Neuronal stem cell (in vitro differentiated cells): Measurements from ENCODE around the gene CENPP.
A peak's percentile ranks its signal among the peaks of the same experiment; 100 is the strongest.

Experiments
- DNase-seq: peaks from one replicate; pipeline ENCODE4 v3.0.0-alpha.2; 2013; ENCODE audit warnings: low spot score
- H2AFZ ChIP-seq: one replicate; pipeline ENCODE4 v1.6.1; 2013; ENCODE audit warnings: mild to moderate bottlenecking, low read length, inconsistent platforms
- H2AK5ac ChIP-seq: 2 replicates; pipeline ENCODE4 v1.6.1; 2013; ENCODE audit warnings: low read depth, mild to moderate bottlenecking, inconsistent platforms, low read length, moderate library complexity, mixed read lengths
- H2BK120ac ChIP-seq: 2 replicates; pipeline ENCODE4 v1.6.1; 2013; ENCODE audit warnings: low read depth, mild to moderate bottlenecking, inconsistent platforms, low read length, moderate library complexity, mixed read lengths
- H2BK12ac ChIP-seq: one replicate; pipeline ENCODE4 v1.6.1; 2013; ENCODE audit warnings: low read length, inconsistent platforms
- H2BK15ac ChIP-seq: 2 replicates; pipeline ENCODE4 v1.6.1; 2013; ENCODE audit warnings: mild to moderate bottlenecking, low read length, inconsistent platforms, mixed read lengths
- H2BK5ac ChIP-seq: one replicate; pipeline ENCODE4 v1.6.1; 2013; ENCODE audit warnings: inconsistent platforms, mild to moderate bottlenecking, low read length, moderate library complexity
- H3K14ac ChIP-seq: one replicate; pipeline ENCODE4 v1.6.1; 2013; ENCODE audit warnings: low read length, inconsistent platforms
- H3K18ac ChIP-seq: 2 replicates; pipeline ENCODE4 v1.6.1; 2013; ENCODE audit warnings: low read length, inconsistent platforms
- H3K23ac ChIP-seq: 2 replicates; pipeline ENCODE4 v1.6.1; 2013; ENCODE audit warnings: low read depth, mild to moderate bottlenecking, mixed read lengths, low read length, inconsistent platforms; ENCODE audit not compliant: poor library complexity
- H3K27ac ChIP-seq: replicated peaks from 3 replicates; pipeline ENCODE4 v1.5.1; 2013; ENCODE audit warnings: low read length, inconsistent platforms
- H3K27me3 ChIP-seq, 3 experiments: 2 replicates each; pipeline ENCODE4 v1.6.1; 2013; ENCODE audit warnings: low read length in 3 of 3, mild to moderate bottlenecking in 2 of 3, inconsistent platforms in 1 of 3, low read depth in 1 of 3, mixed read lengths in 1 of 3, moderate library complexity in 1 of 3; ENCODE audit not compliant: control insufficient read depth in 3 of 3, insufficient read depth in 3 of 3
- H3K36me3 ChIP-seq, 2 donors: replicated peaks in 1 of 2; 2 replicates each; pipeline ENCODE4 v1.6.1; 2013; ENCODE audit warnings: low read length in 2 of 2; ENCODE audit not compliant: control insufficient read depth in 2 of 2, insufficient read depth in 2 of 2
- H3K4ac ChIP-seq: 2 replicates; pipeline ENCODE4 v1.6.1; 2013; ENCODE audit warnings: inconsistent platforms, mild to moderate bottlenecking, low read length, moderate library complexity
- H3K4me1 ChIP-seq, 2 donors: 1 replicate in 1 of 2; 2 replicates in 1 of 2; pipeline ENCODE4 v1.6.1; 2013; ENCODE audit warnings: low read length in 2 of 2, low read depth in 1 of 2; ENCODE audit not compliant: control insufficient read depth in 2 of 2, insufficient read depth in 1 of 2
- H3K4me2 ChIP-seq: one replicate; pipeline ENCODE4 v1.6.1; 2013; ENCODE audit warnings: mild to moderate bottlenecking, low read length, inconsistent platforms; ENCODE audit not compliant: insufficient read depth, poor library complexity, severe bottlenecking
- H3K4me3 ChIP-seq, 2 donors: 2 replicates each; pipeline ENCODE4 v1.5.1; 2013; ENCODE audit warnings: low read length in 2 of 2, mild to moderate bottlenecking in 2 of 2, inconsistent platforms in 1 of 2, moderate library complexity in 1 of 2
- H3K79me1 ChIP-seq: one replicate; pipeline ENCODE4 v1.6.1; 2013; ENCODE audit warnings: low read depth, mild to moderate bottlenecking, inconsistent platforms, low read length, moderate library complexity
- H3K9ac ChIP-seq: one replicate; pipeline ENCODE4 v1.6.1; 2013; ENCODE audit warnings: mild to moderate bottlenecking, low read depth, low read length, inconsistent platforms; ENCODE audit not compliant: poor library complexity
- H3K9me3 ChIP-seq, 2 donors: replicated peaks in 1 of 2; 2 replicates each; pipeline versions ENCODE3 to v1.6.1; 2013; ENCODE audit warnings: low read length in 2 of 2, mild to moderate bottlenecking in 2 of 2, inconsistent platforms in 1 of 2, low read depth in 1 of 2, mixed read lengths in 1 of 2, moderate library complexity in 1 of 2; ENCODE audit not compliant: control insufficient read depth in 2 of 2, insufficient read depth in 1 of 2
- H4K8ac ChIP-seq: one replicate; pipeline ENCODE4 v1.6.1; 2013; ENCODE audit warnings: low read depth, mild to moderate bottlenecking, inconsistent platforms, low read length, moderate library complexity
- H4K91ac ChIP-seq: one replicate; pipeline ENCODE4 v1.6.1; 2013; ENCODE audit warnings: low read length, low read depth, mild to moderate bottlenecking, inconsistent platforms; ENCODE audit not compliant: poor library complexity
- WGBS, 2 donors: extraction: QIAGEN DNeasy Blood & Tissue Kit; methylation state at CpG; one replicate each; pipeline ENCODE4 v1.1.7; 2013; ENCODE audit warnings: missing lambda C conversion rate in 2 of 2, mixed read lengths in 1 of 2; ENCODE audit not compliant: insufficient read length in 2 of 2, insufficient replicate concordance in 1 of 2; ENCODE audit errors: extremely low coverage in 2 of 2; 5-methylcytosine and 5-hydroxymethylcytosine counted together

The CENPP gene

GRCh38 chr9:92349771-92350739, 24.3 kb downstream of the CENPP start:
- no peak overlapping the region for H4K8ac ChIP-seq
- no peak overlapping the region for H2BK120ac ChIP-seq
- H3K4ac ChIP-seq, result no peak overlapping the region
- H3K27ac ChIP-seq, result no peak overlapping the region
- WGBS, 2 donors, result no CpG with 5 or more reads among the region's 7 CpGs
- H3K9ac ChIP-seq, result no peak overlapping the region
- no peak overlapping the region for H2AK5ac ChIP-seq
- H3K36me3 ChIP-seq, result peaks cover 4 to 12% of the 10 kb centered on the region in 2 donors
- H3K4me2 ChIP-seq, result no peak overlapping the region
- no peak overlapping the region for H4K91ac ChIP-seq
- H3K18ac ChIP-seq, result no peak overlapping the region
- DNase-seq, result no peak
- H3K14ac ChIP-seq, result no peak overlapping the region
- no peak overlapping the region for H2AFZ ChIP-seq
- H2BK15ac ChIP-seq, result no peak overlapping the region
- H3K27me3 ChIP-seq, result no peaks in the 10 kb centered on the region
- no peak overlapping the region for H2BK5ac ChIP-seq
- no peak overlapping the region for H3K23ac ChIP-seq
- no peak overlapping the region for H2BK12ac ChIP-seq
- no peaks in the 10 kb centered on the region for H3K79me1 ChIP-seq
- H3K4me3 ChIP-seq, result no peak overlapping the region
- no peaks in the 10 kb centered on the region for H3K9me3 ChIP-seq
- H3K4me1 ChIP-seq, result no peaks in the 10 kb centered on the region

GRCh38 chr9:92350740-92351133, 25.0 kb downstream of the CENPP start:
- H3K27ac ChIP-seq, result no peak overlapping the region

DNA sequence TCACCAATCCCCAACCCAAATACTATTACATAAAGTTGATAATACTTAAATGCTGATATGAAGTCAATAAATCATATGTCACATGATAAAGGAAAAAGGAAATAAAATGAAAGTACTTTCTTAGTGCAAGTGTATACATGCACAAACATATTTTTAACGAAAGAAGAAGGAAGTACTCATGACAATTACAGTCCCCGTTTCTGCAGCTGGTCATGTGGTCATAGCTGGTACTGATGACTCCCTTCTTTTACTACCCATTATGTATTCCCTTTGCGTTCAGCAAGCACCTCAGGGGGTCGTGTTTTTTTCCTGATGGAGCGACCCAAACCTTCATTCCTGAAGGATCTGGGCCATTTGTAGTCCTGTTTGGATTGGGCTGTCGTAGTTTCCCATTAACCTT, 27.3 kb downstream of the CENPP start:
- no CpG with 5 or more reads among the region's 6 CpGs for WGBS, 2 donors
- Histone ChIP-seq H3K4me3 (no peak overlapping the region), H2AK5ac (no peak overlapping the region), H3K9ac (no peak overlapping the region), H3K4me2 (no peak overlapping the region), H3K18ac (no peak overlapping the region), H3K9me3 (peaks cover 0 to 6% of the 10 kb centered on the region in 2 donors), H4K91ac (no peak overlapping the region), H3K36me3 (peaks cover 0 to 2% of the 10 kb centered on the region in 2 donors), H3K23ac (no peak overlapping the region), H3K4me1 (no peaks in the 10 kb centered on the region), H2BK5ac (no peak overlapping the region), H3K27ac (no peak overlapping the region), H3K14ac (no peak overlapping the region), H3K27me3 (no peaks in the 10 kb centered on the region), H2BK120ac (no peak overlapping the region), H2BK12ac (no peak overlapping the region), H3K79me1 (no peaks in the 10 kb centered on the region), H2AFZ (no peak overlapping the region), H2BK15ac (no peak overlapping the region), H3K4ac (no peak overlapping the region), H4K8ac (no peak overlapping the region)
- DNase-seq, result no peak

More at GRCh38 chr9:92350740-92351133, 25.0 kb downstream of the CENPP start:
- Histone ChIP-seq H3K18ac (no peak overlapping the region), H3K9me3 (no peaks in the 10 kb centered on the region), H3K27me3 (no peaks in the 10 kb centered on the region), H3K9ac (no peak overlapping the region), H2BK12ac (no peak overlapping the region), H3K4me2 (no peak overlapping the region), H4K91ac (no peak overlapping the region), H2AK5ac (no peak overlapping the region), H3K79me1 (no peaks in the 10 kb centered on the region), H2BK120ac (no peak overlapping the region), H2AFZ (no peak overlapping the region), H2BK5ac (no peak overlapping the region), H2BK15ac (no peak overlapping the region), H3K4me3 (no peak overlapping the region), H4K8ac (no peak overlapping the region), H3K4ac (no peak overlapping the region), H3K23ac (no peak overlapping the region), H3K4me1 (no peaks in the 10 kb centered on the region), H3K36me3 (peaks cover 4 to 12% of the 10 kb centered on the region in 2 donors), H3K14ac (no peak overlapping the region)
- DNase-seq, result no peak

DNA sequence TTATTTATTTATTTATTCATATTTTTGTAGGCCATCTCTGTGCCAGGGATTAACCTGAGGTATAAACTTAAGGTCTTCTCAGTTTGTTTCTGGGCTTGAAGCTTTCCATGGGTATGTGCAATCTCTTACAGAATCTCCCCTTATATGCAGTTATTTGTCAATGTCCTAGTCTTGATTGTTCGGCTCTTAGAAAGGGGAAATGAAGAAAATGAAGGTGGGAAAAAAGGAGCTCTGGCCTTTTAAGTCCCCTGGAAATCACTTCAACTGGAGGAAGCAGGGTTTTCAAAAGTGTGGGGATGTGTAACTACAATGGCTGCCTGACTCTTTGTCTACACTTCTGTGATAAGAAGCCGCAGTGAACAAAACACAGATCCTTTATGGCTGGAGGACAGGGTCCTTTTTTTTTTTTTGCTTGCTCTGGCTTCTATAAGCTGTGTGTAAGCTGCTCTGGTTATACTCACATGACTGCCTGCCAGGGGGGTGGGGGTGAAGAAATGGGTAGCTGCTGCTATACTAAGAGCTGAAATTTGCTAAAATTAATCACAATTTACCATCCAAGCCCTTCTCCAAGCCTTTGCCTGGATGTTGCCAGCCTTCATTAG, 33.7 kb downstream of the CENPP start:
- Histone ChIP-seq H3K27me3 (no peaks in the 10 kb centered on the region), H3K4ac (no peak overlapping the region), H4K8ac (no peak overlapping the region), H3K18ac (no peak overlapping the region), H4K91ac (no peak overlapping the region), H2BK5ac (no peak overlapping the region), H2BK15ac (no peak overlapping the region), H3K27ac (peak overlapping the region; percentile 50), H2BK12ac (no peak overlapping the region), H3K36me3 (no peaks in the 10 kb centered on the region), H3K9me3 (peaks cover 0 to 13% of the 10 kb centered on the region in 2 donors), H3K23ac (no peak overlapping the region), H3K9ac (no peak overlapping the region), H3K4me3 (no peak overlapping the region), H3K79me1 (peaks cover 2% of the 10 kb centered on the region), H2BK120ac (no peak overlapping the region), H2AFZ (peak overlapping the region; percentile 83), H2AK5ac (no peak overlapping the region), H3K14ac (no peak overlapping the region), H3K4me2 (no peak overlapping the region), H3K4me1 (peaks cover 0 to 7% of the 10 kb centered on the region in 2 donors)
- no CpG with 5 or more reads among the region's 2 CpGs for WGBS, 2 donors
- no peak for DNase-seq
